HepG2 (cell line): Measurements from ENCODE around the gene CISH. TPM values are rescaled to one million over a fixed set of nuclear protein-coding genes. Genes with fewer than 3 reads are reported as not detected.

Experiments used
- DNMT1 ChIP-seq: sonication (generic); formaldehyde crosslinking; IDR thresholded peaks from 2 replicates; pipeline ENCODE4 v1.5.1; 2020; ENCODE audit warnings: mild to moderate bottlenecking, missing genetic modification reagents
- EP300 ChIP-seq, 3 experiments: sonication (generic) in 1 of 3; formaldehyde crosslinking in 1 of 3; IDR thresholded peaks; 2 replicates each; pipeline versions ENCODE4 v1.5.1 to v1.6.1; 2011 to 2020; ENCODE audit warnings: low read depth in 2 of 3, low read length in 2 of 3, borderline replicate concordance in 1 of 3, improper control_type of control experiment in 1 of 3, mild to moderate bottlenecking in 1 of 3, missing genetic modification reagents in 1 of 3, moderate library complexity in 1 of 3
- KDM2A ChIP-seq: sonication (generic); formaldehyde crosslinking; IDR thresholded peaks from 2 replicates; pipeline ENCODE4 v1.4.0; 2020; ENCODE audit warnings: low read depth, missing genetic modification reagents, borderline replicate concordance
- PHF20 ChIP-seq: sonication (generic); formaldehyde crosslinking; IDR thresholded peaks from 2 replicates; pipeline ENCODE4 v1.5.0; 2020; ENCODE audit warnings: mild to moderate bottlenecking, missing genetic modification reagents
- SIN3B ChIP-seq: fragments of 150-350 bp; IDR thresholded peaks from 2 replicates; pipeline ENCODE4 v1.6.1; 2014; ENCODE audit warnings: low read length
- ZMAT3 ChIP-seq: sonication (generic); formaldehyde crosslinking; conservative IDR thresholded peaks from 2 replicates; pipeline ENCODE4 v1.7.0; 2021; ENCODE audit warnings: missing genetic modification reagents
- ZNF263 ChIP-seq: sonication (generic); formaldehyde crosslinking; IDR thresholded peaks from 2 replicates; pipeline ENCODE4 v1.4.0; 2020; ENCODE audit warnings: missing genetic modification reagents
- ZNF484 ChIP-seq: sonication (generic); formaldehyde crosslinking; IDR thresholded peaks from 2 replicates; pipeline ENCODE4 v1.5.1; 2020; ENCODE audit warnings: mild to moderate bottlenecking, low read depth, missing genetic modification reagents, borderline replicate concordance
- ZNF564 ChIP-seq: sonication (generic); formaldehyde crosslinking; IDR thresholded peaks from 2 replicates; pipeline ENCODE4 v1.8.1; 2023; ENCODE audit warnings: mild to moderate bottlenecking, missing genetic modification reagents
- ZNF570 ChIP-seq: sonication (generic); formaldehyde crosslinking; IDR thresholded peaks from 2 replicates; pipeline ENCODE4 v1.4.0; 2020; ENCODE audit warnings: mild to moderate bottlenecking, missing genetic modification reagents, borderline replicate concordance
- ZNF766 ChIP-seq: sonication (generic); formaldehyde crosslinking; IDR thresholded peaks from 2 replicates; pipeline ENCODE4 v1.5.0; 2020; ENCODE audit warnings: missing genetic modification reagents, borderline replicate concordance
- ZNF776 ChIP-seq: sonication (generic); formaldehyde crosslinking; IDR thresholded peaks from 2 replicates; pipeline ENCODE4 v1.4.0; 2020; ENCODE audit warnings: mild to moderate bottlenecking, missing genetic modification reagents
- polyA plus RNA-seq, 8 experiments: library from polyadenylated mRNA; depleted of rRNA in 3 of 8; stranded (reverse) in 7 of 8; unstranded in 1 of 8; fragments of >200 nt; fragmentation: Illumina TruSeq in 4 of 8; extraction: Trizol in 4 of 8; gene quantifications; 2 replicates each; pipeline versions ENCODE4 v1.2.1 to v1.2.3, GENCODE V29; 2011 to 2016; ENCODE audit warnings: low read depth in 4 of 8, missing spikeins in 1 of 8, mixed read lengths in 1 of 8; ENCODE audit not compliant: insufficient read depth in 1 of 8
- total RNA-seq, 5 experiments: library from RNA; depleted of rRNA; stranded (reverse); fragments of >200 nt; fragmentation: Illumina TruSeq; extraction: Trizol; gene quantifications; 2 replicates each; pipeline ENCODE4 v1.2.3, GENCODE V29; 2016; ENCODE audit warnings: low read depth in 1 of 5
- TF ChIP-seq, protein P1 (sequence below): sonication (generic); formaldehyde crosslinking; IDR thresholded peaks from 2 replicates; pipeline ENCODE4 v1.8.0; 2022; ENCODE audit warnings: missing genetic modification reagents, mild to moderate bottlenecking, moderate library complexity, borderline replicate concordance
- TF ChIP-seq, protein P2 (sequence below): sonication (generic); formaldehyde crosslinking; IDR thresholded peaks from 2 replicates; pipeline ENCODE4; 2020; ENCODE audit warnings: missing genetic modification reagents, mild to moderate bottlenecking, borderline replicate concordance
- TF ChIP-seq, protein P3 (sequence below): sonication (generic); formaldehyde crosslinking; IDR thresholded peaks from 2 replicates; pipeline ENCODE4 v1.8.0; 2022; ENCODE audit warnings: mild to moderate bottlenecking, missing genetic modification reagents, moderate library complexity
- TF ChIP-seq, protein P4 (sequence below): IDR thresholded peaks from 2 replicates; pipeline ENCODE4 v1.6.1; 2012; ENCODE audit warnings: low read length, improper control_type of control experiment
- TF ChIP-seq, protein P5 (sequence below): fragments of 450-650 bp; IDR thresholded peaks from 2 replicates; pipeline ENCODE4 v1.6.1; 2016

Gene CISH
- total and polyA plus RNA-seq, 2 of the 13 experiments (the other 11 are each of a cell fraction or from before 2014, with no cell fraction given), result 0.91 to 1.5 TPM

DNA sequence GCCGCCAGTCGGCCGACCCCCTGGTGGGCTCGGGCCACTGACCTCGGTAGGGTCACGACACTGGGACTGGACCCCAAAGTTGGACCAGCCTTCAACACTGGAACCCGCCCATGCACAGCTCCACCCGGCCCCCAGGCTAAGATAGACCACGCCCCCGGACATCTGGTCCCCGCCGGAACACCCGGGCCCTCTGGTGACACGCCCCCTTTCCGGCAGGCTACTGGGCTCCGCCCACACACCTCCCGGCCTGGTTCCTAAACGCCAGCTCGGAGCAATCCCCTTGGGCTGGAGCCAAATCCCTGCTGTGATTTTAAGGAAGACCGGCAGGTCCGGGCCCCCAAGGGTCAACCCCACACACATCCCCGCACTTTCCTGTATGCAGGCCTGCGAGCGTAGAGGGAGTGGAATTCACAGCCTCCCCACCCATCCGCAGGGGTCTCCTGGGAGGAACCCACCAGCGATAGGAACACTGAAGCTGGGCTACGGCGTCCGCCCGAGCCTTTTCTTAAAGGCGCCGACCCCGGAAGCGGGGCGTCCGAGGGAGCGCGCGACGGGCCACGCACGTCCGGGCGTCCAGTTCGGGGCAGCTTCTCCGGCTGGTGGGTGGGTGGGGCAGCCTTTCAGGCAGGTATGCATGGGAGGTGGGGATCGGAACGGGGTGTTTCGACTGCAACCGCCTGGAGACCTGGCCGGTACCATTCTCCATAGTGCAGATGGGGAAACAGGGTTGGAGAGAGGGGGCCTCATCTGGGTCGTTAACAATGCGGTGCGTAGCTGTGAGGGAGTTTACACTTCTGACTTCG is 42.4 kb downstream of the CISH start, which contains the start of gene HEMK1 (continued):
- TF ChIP-seq, protein P1, sequence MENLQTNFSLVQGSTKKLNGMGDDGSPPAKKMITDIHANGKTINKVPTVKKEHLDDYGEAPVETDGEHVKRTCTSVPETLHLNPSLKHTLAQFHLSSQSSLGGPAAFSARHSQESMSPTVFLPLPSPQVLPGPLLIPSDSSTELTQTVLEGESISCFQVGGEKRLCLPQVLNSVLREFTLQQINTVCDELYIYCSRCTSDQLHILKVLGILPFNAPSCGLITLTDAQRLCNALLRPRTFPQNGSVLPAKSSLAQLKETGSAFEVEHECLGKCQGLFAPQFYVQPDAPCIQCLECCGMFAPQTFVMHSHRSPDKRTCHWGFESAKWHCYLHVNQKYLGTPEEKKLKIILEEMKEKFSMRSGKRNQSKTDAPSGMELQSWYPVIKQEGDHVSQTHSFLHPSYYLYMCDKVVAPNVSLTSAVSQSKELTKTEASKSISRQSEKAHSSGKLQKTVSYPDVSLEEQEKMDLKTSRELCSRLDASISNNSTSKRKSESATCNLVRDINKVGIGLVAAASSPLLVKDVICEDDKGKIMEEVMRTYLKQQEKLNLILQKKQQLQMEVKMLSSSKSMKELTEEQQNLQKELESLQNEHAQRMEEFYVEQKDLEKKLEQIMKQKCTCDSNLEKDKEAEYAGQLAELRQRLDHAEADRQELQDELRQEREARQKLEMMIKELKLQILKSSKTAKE (CRISPR knock-in tag), result no peak
- TF ChIP-seq, protein P2, sequence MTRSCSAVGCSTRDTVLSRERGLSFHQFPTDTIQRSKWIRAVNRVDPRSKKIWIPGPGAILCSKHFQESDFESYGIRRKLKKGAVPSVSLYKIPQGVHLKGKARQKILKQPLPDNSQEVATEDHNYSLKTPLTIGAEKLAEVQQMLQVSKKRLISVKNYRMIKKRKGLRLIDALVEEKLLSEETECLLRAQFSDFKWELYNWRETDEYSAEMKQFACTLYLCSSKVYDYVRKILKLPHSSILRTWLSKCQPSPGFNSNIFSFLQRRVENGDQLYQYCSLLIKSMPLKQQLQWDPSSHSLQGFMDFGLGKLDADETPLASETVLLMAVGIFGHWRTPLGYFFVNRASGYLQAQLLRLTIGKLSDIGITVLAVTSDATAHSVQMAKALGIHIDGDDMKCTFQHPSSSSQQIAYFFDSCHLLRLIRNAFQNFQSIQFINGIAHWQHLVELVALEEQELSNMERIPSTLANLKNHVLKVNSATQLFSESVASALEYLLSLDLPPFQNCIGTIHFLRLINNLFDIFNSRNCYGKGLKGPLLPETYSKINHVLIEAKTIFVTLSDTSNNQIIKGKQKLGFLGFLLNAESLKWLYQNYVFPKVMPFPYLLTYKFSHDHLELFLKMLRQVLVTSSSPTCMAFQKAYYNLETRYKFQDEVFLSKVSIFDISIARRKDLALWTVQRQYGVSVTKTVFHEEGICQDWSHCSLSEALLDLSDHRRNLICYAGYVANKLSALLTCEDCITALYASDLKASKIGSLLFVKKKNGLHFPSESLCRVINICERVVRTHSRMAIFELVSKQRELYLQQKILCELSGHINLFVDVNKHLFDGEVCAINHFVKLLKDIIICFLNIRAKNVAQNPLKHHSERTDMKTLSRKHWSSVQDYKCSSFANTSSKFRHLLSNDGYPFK, result peak; percentile 93
- TF ChIP-seq ZNF484 (no peak), ZNF263 (CRISPR knock-in tag) (no peak), EP300 (IDR thresholded peaks at IDR 0.05; ENCODE audit: low read depth in 2 of 2, low read length in 2 of 2) (no peak), EP300 (CRISPR knock-in tag; IDR thresholded peaks at IDR 0.05; ENCODE audit: borderline replicate concordance) (no peak), SIN3B (peak; percentile 77), ZNF766 (no peak), ZMAT3 (CRISPR knock-in tag) (no peak), PHF20 (CRISPR knock-in tag) (peak; percentile 94), KDM2A (peak; percentile 92; the same call in 1 of the 2 replicates), ZNF776 (CRISPR knock-in tag) (0 out of 2 replicates have a peak, but pooled peaks have one; percentile 64), ZNF564 (CRISPR knock-in tag) (peak; percentile 44; the same call in 1 of the 2 replicates), ZNF570 (CRISPR knock-in tag) (no peak), DNMT1 (0 out of 2 replicates have a peak, but pooled peaks have one; percentile 42)
- TF ChIP-seq, protein P3, sequence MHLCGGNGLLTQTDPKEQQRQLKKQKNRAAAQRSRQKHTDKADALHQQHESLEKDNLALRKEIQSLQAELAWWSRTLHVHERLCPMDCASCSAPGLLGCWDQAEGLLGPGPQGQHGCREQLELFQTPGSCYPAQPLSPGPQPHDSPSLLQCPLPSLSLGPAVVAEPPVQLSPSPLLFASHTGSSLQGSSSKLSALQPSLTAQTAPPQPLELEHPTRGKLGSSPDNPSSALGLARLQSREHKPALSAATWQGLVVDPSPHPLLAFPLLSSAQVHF, result peak; percentile 38; the same call in 1 of the 2 replicates
- TF ChIP-seq, protein P4, sequence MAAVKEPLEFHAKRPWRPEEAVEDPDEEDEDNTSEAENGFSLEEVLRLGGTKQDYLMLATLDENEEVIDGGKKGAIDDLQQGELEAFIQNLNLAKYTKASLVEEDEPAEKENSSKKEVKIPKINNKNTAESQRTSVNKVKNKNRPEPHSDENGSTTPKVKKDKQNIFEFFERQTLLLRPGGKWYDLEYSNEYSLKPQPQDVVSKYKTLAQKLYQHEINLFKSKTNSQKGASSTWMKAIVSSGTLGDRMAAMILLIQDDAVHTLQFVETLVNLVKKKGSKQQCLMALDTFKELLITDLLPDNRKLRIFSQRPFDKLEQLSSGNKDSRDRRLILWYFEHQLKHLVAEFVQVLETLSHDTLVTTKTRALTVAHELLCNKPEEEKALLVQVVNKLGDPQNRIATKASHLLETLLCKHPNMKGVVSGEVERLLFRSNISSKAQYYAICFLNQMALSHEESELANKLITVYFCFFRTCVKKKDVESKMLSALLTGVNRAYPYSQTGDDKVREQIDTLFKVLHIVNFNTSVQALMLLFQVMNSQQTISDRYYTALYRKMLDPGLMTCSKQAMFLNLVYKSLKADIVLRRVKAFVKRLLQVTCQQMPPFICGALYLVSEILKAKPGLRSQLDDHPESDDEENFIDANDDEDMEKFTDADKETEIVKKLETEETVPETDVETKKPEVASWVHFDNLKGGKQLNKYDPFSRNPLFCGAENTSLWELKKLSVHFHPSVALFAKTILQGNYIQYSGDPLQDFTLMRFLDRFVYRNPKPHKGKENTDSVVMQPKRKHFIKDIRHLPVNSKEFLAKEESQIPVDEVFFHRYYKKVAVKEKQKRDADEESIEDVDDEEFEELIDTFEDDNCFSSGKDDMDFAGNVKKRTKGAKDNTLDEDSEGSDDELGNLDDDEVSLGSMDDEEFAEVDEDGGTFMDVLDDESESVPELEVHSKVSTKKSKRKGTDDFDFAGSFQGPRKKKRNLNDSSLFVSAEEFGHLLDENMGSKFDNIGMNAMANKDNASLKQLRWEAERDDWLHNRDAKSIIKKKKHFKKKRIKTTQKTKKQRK, result no peak
- TF ChIP-seq, protein P5, sequence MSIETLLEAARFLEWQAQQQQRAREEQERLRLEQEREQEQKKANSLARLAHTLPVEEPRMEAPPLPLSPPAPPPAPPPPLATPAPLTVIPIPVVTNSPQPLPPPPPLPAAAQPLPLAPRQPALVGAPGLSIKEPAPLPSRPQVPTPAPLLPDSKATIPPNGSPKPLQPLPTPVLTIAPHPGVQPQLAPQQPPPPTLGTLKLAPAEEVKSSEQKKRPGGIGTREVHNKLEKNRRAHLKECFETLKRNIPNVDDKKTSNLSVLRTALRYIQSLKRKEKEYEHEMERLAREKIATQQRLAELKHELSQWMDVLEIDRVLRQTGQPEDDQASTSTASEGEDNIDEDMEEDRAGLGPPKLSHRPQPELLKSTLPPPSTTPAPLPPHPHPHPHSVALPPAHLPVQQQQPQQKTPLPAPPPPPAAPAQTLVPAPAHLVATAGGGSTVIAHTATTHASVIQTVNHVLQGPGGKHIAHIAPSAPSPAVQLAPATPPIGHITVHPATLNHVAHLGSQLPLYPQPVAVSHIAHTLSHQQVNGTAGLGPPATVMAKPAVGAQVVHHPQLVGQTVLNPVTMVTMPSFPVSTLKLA, result no peak
